H9 (cell line): ENCODE measurements around the gene MUC22. TPM values are rescaled to one million over a fixed set of nuclear protein-coding genes. Genes with fewer than 3 reads are reported as not detected.

Source experiments
- DNase-seq: peaks from one replicate; pipeline ENCODE4 v3.0.0-alpha.2; 2017
- H2AFZ ChIP-seq: one replicate; pipeline ENCODE4 v1.6.1; 2013; ENCODE audit warnings: mild to moderate bottlenecking, low read length, control low read depth, moderate library complexity
- H2AK5ac ChIP-seq: 2 replicates; pipeline ENCODE4 v1.6.1; 2013; ENCODE audit warnings: low read length, control low read depth, mixed read lengths; ENCODE audit not compliant: insufficient read length
- H2BK120ac ChIP-seq: one replicate; pipeline ENCODE4 v1.6.1; 2013; ENCODE audit warnings: low read depth, mild to moderate bottlenecking, low read length, control low read depth, inconsistent platforms; ENCODE audit not compliant: poor library complexity, severe bottlenecking
- H2BK12ac ChIP-seq: 2 replicates; pipeline ENCODE4 v1.6.1; 2013; ENCODE audit warnings: low read length, control low read depth, mixed read lengths, low read depth; ENCODE audit not compliant: insufficient read length
- H2BK15ac ChIP-seq: 2 replicates; pipeline ENCODE4 v1.6.1; 2013; ENCODE audit warnings: low read depth, low read length, control low read depth
- H2BK20ac ChIP-seq: one replicate; pipeline ENCODE4 v1.6.1; 2013; ENCODE audit warnings: low read depth, mild to moderate bottlenecking, low read length, control low read depth, inconsistent platforms; ENCODE audit not compliant: poor library complexity, severe bottlenecking
- H2BK5ac ChIP-seq: 2 replicates; pipeline ENCODE4 v1.6.1; 2013; ENCODE audit warnings: low read length, control low read depth, mixed read lengths; ENCODE audit not compliant: insufficient read length
- H3K14ac ChIP-seq: 2 replicates; pipeline ENCODE4 v1.6.1; 2013; ENCODE audit warnings: low read length, control low read depth; ENCODE audit not compliant: insufficient read depth
- H3K18ac ChIP-seq: 2 replicates; pipeline ENCODE4 v1.6.1; 2013; ENCODE audit warnings: low read depth, mild to moderate bottlenecking, mixed read lengths, low read length, control low read depth; ENCODE audit not compliant: insufficient read length
- H3K23ac ChIP-seq: 2 replicates; pipeline ENCODE4 v1.6.1; 2013; ENCODE audit warnings: low read length, control low read depth, mixed read lengths, low read depth; ENCODE audit not compliant: insufficient read length
- H3K23me2 ChIP-seq: 2 replicates; pipeline ENCODE4 v1.6.1; 2013; ENCODE audit warnings: low read depth, mild to moderate bottlenecking, mixed read lengths, low read length, control low read depth; ENCODE audit not compliant: insufficient read length, poor library complexity, severe bottlenecking
- H3K27ac ChIP-seq: 2 replicates; pipeline ENCODE4 v1.5.1; 2013; ENCODE audit warnings: low read length, control low read depth, mixed read lengths, low read depth; ENCODE audit not compliant: insufficient read length
- H3K27me3 ChIP-seq: 2 replicates; pipeline ENCODE4 v1.6.1; 2013; ENCODE audit warnings: low read length, control low read depth, inconsistent platforms; ENCODE audit not compliant: insufficient read depth
- H3K4ac ChIP-seq: 2 replicates; pipeline ENCODE4 v1.6.1; 2013; ENCODE audit warnings: low read depth, mild to moderate bottlenecking, control low read depth, inconsistent platforms, low read length, moderate library complexity
- H3K4me1 ChIP-seq: 2 replicates; pipeline ENCODE4 v1.6.1; 2013; ENCODE audit warnings: low read length, control low read depth, inconsistent platforms; ENCODE audit not compliant: insufficient read depth
- H3K4me2 ChIP-seq: 2 replicates; pipeline ENCODE4 v1.6.1; 2013; ENCODE audit warnings: low read length, control low read depth, mixed read lengths; ENCODE audit not compliant: insufficient read length, insufficient read depth
- H3K56ac ChIP-seq: 2 replicates; pipeline ENCODE4 v1.6.1; 2013; ENCODE audit warnings: low read depth, mild to moderate bottlenecking, mixed read lengths, low read length, control low read depth; ENCODE audit not compliant: insufficient read length
- H3K79me1 ChIP-seq: 2 replicates; pipeline ENCODE4 v1.6.1; 2013; ENCODE audit warnings: low read depth, mild to moderate bottlenecking, moderate library complexity, low read length, control low read depth, inconsistent platforms; ENCODE audit not compliant: insufficient read depth, poor library complexity, severe bottlenecking
- H3K79me2 ChIP-seq: 2 replicates; pipeline ENCODE4 v1.6.1; 2013; ENCODE audit warnings: low read length, control low read depth, inconsistent platforms; ENCODE audit not compliant: insufficient read depth
- H3K9ac ChIP-seq: 2 replicates; pipeline ENCODE4 v1.6.1; 2013; ENCODE audit warnings: low read length, control low read depth, mixed read lengths; ENCODE audit not compliant: insufficient read length; ENCODE audit errors: extremely low read depth
- H3K9me3 ChIP-seq: one replicate; pipeline ENCODE4 v1.6.1; 2013; ENCODE audit warnings: low read depth, low read length, inconsistent platforms; ENCODE audit not compliant: control insufficient read depth
- H3T11ph ChIP-seq: one replicate; pipeline ENCODE4 v1.6.1; 2013; ENCODE audit warnings: mild to moderate bottlenecking, low read length, control low read depth, inconsistent platforms
- H4K20me1 ChIP-seq: one replicate; pipeline ENCODE4 v1.6.1; 2013; ENCODE audit not compliant: control insufficient read depth, insufficient read length, insufficient read depth
- H4K5ac ChIP-seq: 2 replicates; pipeline ENCODE4 v1.6.1; 2013; ENCODE audit warnings: low read depth, mild to moderate bottlenecking, mixed read lengths, low read length, control low read depth; ENCODE audit not compliant: insufficient read length
- H4K8ac ChIP-seq: replicated peaks from 2 replicates; pipeline ENCODE4 v1.6.1; 2013; ENCODE audit warnings: low read length, control low read depth, mixed read lengths, low read depth; ENCODE audit not compliant: insufficient read length
- H4K91ac ChIP-seq: 2 replicates; pipeline ENCODE4 v1.6.1; 2013; ENCODE audit warnings: low read depth, mild to moderate bottlenecking, moderate library complexity, mixed read lengths, low read length, control low read depth; ENCODE audit not compliant: insufficient read length
- H3K27ac Mint-ChIP-seq, 3 experiments: 2 replicates in 2 of 3; 3 replicates in 1 of 3; pipeline ENCODE4 v1.8.0; 2020 to 2021; ENCODE audit warnings: mixed read lengths in 3 of 3, mild to moderate bottlenecking in 1 of 3, moderate library complexity in 1 of 3
- H3K27me3 Mint-ChIP-seq: 2 replicates; pipeline ENCODE4 v1.8.0; 2021; ENCODE audit warnings: low read depth, mild to moderate bottlenecking, moderate library complexity, mixed read lengths
- H3K36me3 Mint-ChIP-seq, 3 experiments: 2 replicates in 2 of 3; 3 replicates in 1 of 3; pipeline ENCODE4 v1.8.0; 2020 to 2021; ENCODE audit warnings: low read depth in 3 of 3, mixed read lengths in 3 of 3; ENCODE audit not compliant: insufficient read depth in 1 of 3
- H3K4me1 Mint-ChIP-seq, 2 experiments: 2 replicates each; pipeline ENCODE4 v1.8.0; 2020; ENCODE audit warnings: mixed read lengths in 2 of 2
- H3K4me3 Mint-ChIP-seq, 2 experiments: 2 replicates in 1 of 2; 3 replicates in 1 of 2; pipeline ENCODE4 v1.8.0; 2020 to 2021; ENCODE audit warnings: mild to moderate bottlenecking in 2 of 2, mixed read lengths in 2 of 2, moderate library complexity in 1 of 2
- H3K9me3 Mint-ChIP-seq, 2 experiments: 2 replicates in 1 of 2; 3 replicates in 1 of 2; pipeline ENCODE4 v1.8.0; 2020; ENCODE audit warnings: mild to moderate bottlenecking in 2 of 2, mixed read lengths in 2 of 2, moderate library complexity in 1 of 2
- CTCF ChIP-seq: fragments of 200-600 bp; sonication (generic); conservative IDR thresholded peaks from 3 replicates; pipeline ENCODE4 v1.8.0; 2021; ENCODE audit warnings: antibody characterized with exemption, mild to moderate bottlenecking
- WGBS: extraction: QIAGEN DNeasy Blood & Tissue Kit; methylation state at CpG from one replicate; pipeline ENCODE4 v1.1.7; 2013; ENCODE audit warnings: missing lambda C conversion rate, low lambda C conversion rate, mixed read lengths; ENCODE audit not compliant: insufficient read length; ENCODE audit errors: extremely low coverage; 5-methylcytosine and 5-hydroxymethylcytosine counted together
- total RNA-seq: library from RNA; stranded (reverse); gene quantifications from 2 replicates; pipeline ENCODE4 v1.2.1, GENCODE V29; 2021

The MUC22 gene
- total RNA-seq, 1 experiment from 2014 or later = not detected

DNA sequence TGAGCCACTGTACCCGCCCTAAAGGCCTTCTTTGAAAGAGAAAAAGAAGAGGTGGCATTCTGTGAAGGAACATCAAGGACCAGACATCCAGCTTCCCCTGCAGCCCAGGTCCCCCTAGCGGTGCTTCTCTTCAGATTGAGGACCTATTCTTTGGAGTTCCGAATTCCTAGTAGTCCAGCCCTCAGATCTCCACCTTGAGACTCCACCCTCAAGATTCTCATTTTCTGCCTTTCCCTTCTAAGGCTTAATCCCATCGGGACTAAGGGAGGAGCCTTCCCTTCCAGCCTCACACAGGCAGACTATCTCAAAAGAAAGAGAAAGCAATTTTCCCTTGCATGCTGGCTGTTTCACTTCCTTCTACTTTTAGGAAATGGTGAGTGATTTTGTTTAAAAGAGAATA, 32.5 kb downstream of the MUC22 start:
- Histone ChIP-seq H3K56ac (no peak overlapping the region), H4K8ac (no peak overlapping the region), H2BK120ac (no peak overlapping the region), H3K4me1 (no peaks in the 10 kb centered on the region; the same call in 1 of the 2 replicates), H2BK20ac (no peak overlapping the region), H4K91ac (no peak overlapping the region), H3K27ac (no peak overlapping the region), H3K9ac (no peak overlapping the region), H2BK12ac (no peak overlapping the region), H2BK5ac (no peak overlapping the region), H3K23ac (no peak overlapping the region), H2BK15ac (no peak overlapping the region), H4K20me1 (no peaks in the 10 kb centered on the region), H4K5ac (no peak overlapping the region), H2AK5ac (no peak overlapping the region), H3T11ph (no peak overlapping the region), H3K14ac (no peak overlapping the region), H3K79me1 (no peaks in the 10 kb centered on the region), H2AFZ (no peak overlapping the region), H3K79me2 (no peaks in the 10 kb centered on the region), H3K9me3 (no peaks in the 10 kb centered on the region), H3K18ac (no peak overlapping the region), H3K27me3 (no peaks in the 10 kb centered on the region), H3K4ac (no peak overlapping the region), H3K4me2 (no peak overlapping the region), H3K23me2 (no peaks in the 10 kb centered on the region)
- Mint-ChIP-seq H3K27ac (no peak overlapping the region; a peak in 1 of 7 replicates), H3K27me3 (peaks cover 13% of the 10 kb centered on the region), H3K4me1 (peaks cover 2 to 5% of the 10 kb centered on the region in 2 experiments; a peak in 3 of 4 replicates), H3K9me3 (no peaks in the 10 kb centered on the region; a peak in 2 of 5 replicates), H3K36me3 (no peaks in the 10 kb centered on the region), H3K4me3 (no peak overlapping the region)
- no CpG with 5 or more reads among the region's 4 CpGs for WGBS
- peak; percentile 71 for TF ChIP-seq CTCF
- peak; percentile 76 for DNase-seq
